ENCODE results near the gene OLIG1.
A peak's percentile ranks its signal among the peaks of the same experiment; 100 is the strongest.

OLIG1 gene

GRCh38 chr21:33069994-33070743 is at the start of gene OLIG1:
OLIG1 (plus strand) TSS chr21:33070141; CDS start chr21:33070247, 106 bp downstream.
- peak; percentile 40 to 55 for DNase-seq

- DNase-seq = no peak
Measured at GRCh38 chr21:33020558-33021100, 49.3 kb upstream of the OLIG1 start.

GRCh38 chr21:33021150-33021549 is 48.8 kb upstream of the OLIG1 start:
- no peak for DNase-seq

GRCh38 chr21:33021667-33022066 is 48.3 kb upstream of the OLIG1 start:
- DNase-seq = no peak

GRCh38 chr21:33022489-33022827 is 47.5 kb upstream of the OLIG1 start:
- DNase-seq = no peak

GRCh38 chr21:33022828-33023573 is 46.9 kb upstream of the OLIG1 start:
- DNase-seq = no peak

- peak in 1 of 2 experiments; percentile 31 for DNase-seq
Measured at GRCh38 chr21:33023574-33024200, 46.3 kb upstream of the OLIG1 start.

- DNase-seq = peak in 1 of 2 experiments; percentile 20
Measured at GRCh38 chr21:33024201-33025103, 45.5 kb upstream of the OLIG1 start.

- DNase-seq = peak in 1 of 2 experiments; percentile 18
Measured at GRCh38 chr21:33025106-33025488, 44.8 kb upstream of the OLIG1 start.

GRCh38 chr21:33025489-33026442 is 44.2 kb upstream of the OLIG1 start, which contains the start of gene OLIG2:
OLIG2 (plus strand) TSS chr21:33025935; CDS start chr21:33026863, 928 bp downstream.
- peak in 1 of 2 experiments; percentile 23 for DNase-seq

GRCh38 chr21:33026443-33026858 is 43.5 kb upstream of the OLIG1 start:
- DNase-seq = no peak

GRCh38 chr21:33026878-33027400 is 43.0 kb upstream of the OLIG1 start:
- peak in 1 of 2 experiments; percentile 19 for DNase-seq

- DNase-seq = peak in 1 of 2 experiments; percentile 11
Measured at GRCh38 chr21:33027401-33028286, 42.3 kb upstream of the OLIG1 start.

GRCh38 chr21:33028287-33028670 is 41.7 kb upstream of the OLIG1 start:
- no peak for DNase-seq

- DNase-seq = peak in 1 of 2 experiments; percentile 39
Measured at GRCh38 chr21:33028773-33029384, 41.1 kb upstream of the OLIG1 start.

- DNase-seq = no peak
Measured at GRCh38 chr21:33029385-33029921, 40.5 kb upstream of the OLIG1 start.

GRCh38 chr21:33029975-33030461 is 39.9 kb upstream of the OLIG1 start:
- DNase-seq = no peak

GRCh38 chr21:33030633-33031032 is 39.3 kb upstream of the OLIG1 start:
- DNase-seq = no peak

Measured in activated CD4-positive, alpha-beta T cell treated with anti-CD3 and anti-CD28 coated beads, Interleukin-2, amount 50 U/mL, for 48 hours (primary cell).